HG02885 (cell line): Measurements from ENCODE around the gene ABCF3.
A peak's percentile ranks its signal among the peaks of the same experiment; 100 is the strongest.

ENCODE experiments used
- ATAC-seq: cut with Tn5 transposase; IDR thresholded peaks from one replicate; pipeline ENCODE4 v1.9.1; 2021; ENCODE audit warnings: mild to moderate bottlenecking; ENCODE audit not compliant: unreplicated experiment, poor library complexity

ABCF3 gene

GRCh38 chr3:184183679-184184078 lies 2.3 kb upstream of the ABCF3 start:
- ATAC-seq: no peak

DNA sequence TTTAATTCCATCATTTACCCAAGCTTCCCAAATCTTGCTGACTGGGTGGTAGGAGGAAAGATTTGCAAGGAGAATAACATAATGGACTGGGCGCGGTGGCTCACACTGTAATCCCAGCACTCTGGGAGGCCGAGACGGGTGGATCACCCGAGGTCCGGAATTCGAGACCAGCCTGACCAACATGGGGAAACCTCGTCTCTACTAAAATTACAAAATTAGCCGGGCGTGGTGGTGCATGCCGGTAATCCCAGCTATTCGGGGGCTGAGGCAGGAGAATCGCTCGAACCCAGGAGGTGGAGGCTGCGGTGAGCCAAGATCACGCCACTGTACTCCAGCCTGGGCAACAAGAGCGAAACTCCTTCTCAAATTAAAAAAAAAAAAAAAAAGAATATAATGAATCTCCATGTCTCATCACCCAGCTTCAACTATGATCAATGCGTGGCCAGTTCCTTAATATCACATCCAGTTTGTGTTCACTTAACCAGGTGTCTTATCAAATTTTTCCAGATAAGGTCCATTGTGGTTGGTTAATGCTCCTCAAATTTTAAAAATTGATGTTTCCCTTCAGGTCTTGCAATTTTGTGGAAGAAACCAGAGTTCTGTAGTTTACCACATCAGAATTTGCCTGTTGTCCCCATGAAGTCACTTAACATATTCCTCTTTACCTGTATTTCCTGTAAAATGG lies 1.3 kb upstream of the ABCF3 start:
- ATAC-seq: no peak

GRCh38 chr3:184185461-184186183 lies 377 bp upstream of the ABCF3 start:
- peak; percentile 94 for ATAC-seq

GRCh38 chr3:184186902-184187207 lies 856 bp downstream of the ABCF3 start:
- ATAC-seq: no peak

DNA sequence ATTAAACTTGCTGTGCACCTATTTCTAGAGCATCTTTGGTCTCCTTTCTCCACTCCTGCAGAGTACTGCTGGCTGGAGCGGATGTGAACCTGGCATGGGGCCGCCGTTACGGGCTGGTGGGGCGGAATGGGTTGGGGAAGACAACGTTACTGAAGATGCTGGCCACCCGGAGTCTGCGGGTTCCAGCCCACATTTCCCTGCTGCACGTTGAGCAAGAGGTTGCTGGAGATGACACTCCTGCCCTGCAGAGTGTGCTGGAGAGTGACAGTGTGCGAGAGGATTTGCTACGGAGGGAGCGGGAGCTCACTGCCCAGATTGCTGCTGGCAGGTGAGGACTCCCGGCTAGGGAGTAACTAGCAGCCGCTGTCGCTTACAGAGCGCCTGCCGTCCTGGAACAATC lies 2.1 kb downstream of the ABCF3 start:
- ATAC-seq: no peak

DNA sequence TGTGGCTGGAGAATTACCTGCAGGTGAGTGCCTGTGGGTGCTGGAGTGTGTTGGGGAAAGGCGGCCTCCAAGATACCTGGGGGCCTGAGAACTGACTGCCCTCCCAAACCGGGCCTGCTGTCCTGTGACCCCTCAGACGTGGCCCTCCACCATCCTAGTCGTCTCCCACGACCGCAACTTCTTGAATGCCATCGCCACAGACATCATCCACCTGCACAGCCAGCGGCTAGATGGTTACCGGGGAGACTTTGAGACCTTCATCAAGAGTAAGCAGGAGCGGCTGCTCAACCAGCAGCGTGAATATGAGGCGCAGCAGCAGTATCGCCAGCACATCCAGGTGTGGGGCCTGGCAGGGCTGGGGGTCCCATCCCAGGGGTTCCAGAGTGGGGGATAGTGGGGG lies 3.4 kb downstream of the ABCF3 start:
- ATAC-seq: no peak

GRCh38 chr3:184192889-184193288 lies 6.9 kb downstream of the ABCF3 start:
- no peak for ATAC-seq

- no peak for ATAC-seq
Observed at GRCh38 chr3:184193991-184194539, 8.1 kb downstream of the ABCF3 start.

DNA sequence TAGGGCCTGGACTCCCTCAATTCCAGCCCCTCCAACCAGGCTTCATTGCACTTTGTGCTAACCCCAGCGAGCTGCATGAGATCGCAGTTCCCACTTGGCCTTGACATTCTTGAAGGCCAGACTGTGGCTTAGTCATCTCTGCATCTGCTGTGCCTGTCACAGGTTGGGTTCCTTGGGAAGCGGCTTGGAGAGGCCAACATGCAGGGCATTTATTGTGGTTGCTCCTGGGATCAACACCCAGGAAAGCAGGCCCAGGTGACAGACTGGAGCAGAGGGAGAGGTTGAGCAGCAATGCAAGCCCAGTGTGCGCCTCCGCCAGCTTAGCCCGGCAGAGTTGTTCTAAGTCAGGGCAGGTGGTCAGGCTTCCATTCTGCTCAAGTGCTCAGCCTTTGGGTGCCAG lies 10.5 kb downstream of the ABCF3 start:
- ATAC-seq: no peak

DNA sequence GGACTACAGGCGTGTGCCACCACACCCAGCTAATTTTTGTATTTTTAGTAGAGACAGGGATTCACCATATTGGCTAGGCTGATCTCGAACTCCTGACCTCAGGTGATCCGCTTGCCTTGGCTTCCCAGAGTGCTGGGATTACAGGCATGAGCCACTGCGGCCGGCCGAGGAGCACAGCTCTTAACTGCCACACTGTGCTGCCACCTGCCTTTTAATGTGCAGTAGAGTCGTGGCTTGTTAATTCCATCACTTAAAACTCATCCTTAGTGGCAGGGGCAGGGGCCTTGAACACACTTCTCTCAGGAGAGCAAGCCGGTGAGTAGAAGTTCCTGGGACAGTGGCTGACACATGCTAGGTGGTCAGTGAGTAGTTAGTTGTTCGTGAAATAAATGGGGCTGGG lies 12.5 kb downstream of the ABCF3 start:
- ATAC-seq: no peak

- no peak for ATAC-seq
Observed at GRCh38 chr3:184200825-184201224, 14.8 kb downstream of the ABCF3 start.

DNA sequence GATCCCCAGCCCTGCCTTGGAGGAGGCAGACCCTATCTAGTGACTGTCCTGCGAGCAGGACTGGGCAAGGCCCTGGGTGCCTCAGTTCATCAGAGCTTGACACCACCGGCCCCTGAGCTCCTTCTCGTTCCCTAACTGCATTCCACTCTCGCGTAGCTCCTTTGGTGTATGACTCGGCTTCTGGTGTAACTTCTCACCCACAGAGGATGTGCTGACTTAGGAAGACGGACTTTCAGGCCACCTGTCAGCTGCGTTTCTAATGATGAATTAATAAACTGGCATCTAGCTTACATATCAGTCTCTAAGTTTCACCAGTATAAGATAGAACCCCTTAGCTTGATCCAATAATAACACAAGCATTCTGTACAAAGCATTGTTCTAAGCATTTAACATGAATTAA lies 17.5 kb downstream of the ABCF3 start:
- ATAC-seq: no peak

- no peak for ATAC-seq
Observed at GRCh38 chr3:184209146-184209923, 23.3 kb downstream of the ABCF3 start.

DNA sequence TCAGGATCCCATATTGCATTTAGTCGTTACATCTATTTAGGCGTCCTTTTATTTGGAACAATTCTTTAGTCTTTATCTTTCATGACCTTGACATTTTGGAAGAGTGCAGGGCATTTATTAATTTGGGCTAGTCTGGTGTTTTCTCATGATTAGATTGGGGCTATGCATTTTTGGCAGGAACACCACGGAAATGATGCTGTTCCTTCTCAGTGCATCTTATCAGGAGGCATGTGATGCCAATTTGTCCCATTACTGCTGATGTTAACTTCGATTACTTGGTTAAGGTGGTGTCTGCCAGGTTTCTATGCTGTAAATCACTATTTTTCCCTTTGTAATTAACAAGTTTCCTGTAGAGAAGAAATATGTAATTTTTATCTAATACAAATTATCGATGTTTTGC lies 25.3 kb downstream of the ABCF3 start:
- ATAC-seq: no peak

DNA sequence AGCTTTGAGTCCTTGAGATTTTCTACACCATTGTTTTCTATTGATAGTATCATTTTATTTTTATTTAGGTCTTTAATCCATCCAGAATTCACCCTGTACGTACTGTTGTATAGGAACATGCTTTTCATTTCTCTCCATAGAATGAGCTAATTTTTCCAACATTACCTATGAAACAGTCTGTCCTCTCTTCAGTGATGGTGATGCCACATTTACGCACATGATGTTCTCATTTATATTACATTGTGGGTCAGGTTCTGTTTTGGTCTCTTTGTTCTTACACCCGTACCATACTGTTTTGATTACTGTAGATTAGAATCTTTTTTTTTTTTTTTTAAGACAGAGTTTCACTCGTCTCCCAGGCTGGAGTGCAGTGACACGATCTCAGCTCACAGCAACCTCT lies 25.7 kb downstream of the ABCF3 start:
- ATAC-seq: no peak

DNA sequence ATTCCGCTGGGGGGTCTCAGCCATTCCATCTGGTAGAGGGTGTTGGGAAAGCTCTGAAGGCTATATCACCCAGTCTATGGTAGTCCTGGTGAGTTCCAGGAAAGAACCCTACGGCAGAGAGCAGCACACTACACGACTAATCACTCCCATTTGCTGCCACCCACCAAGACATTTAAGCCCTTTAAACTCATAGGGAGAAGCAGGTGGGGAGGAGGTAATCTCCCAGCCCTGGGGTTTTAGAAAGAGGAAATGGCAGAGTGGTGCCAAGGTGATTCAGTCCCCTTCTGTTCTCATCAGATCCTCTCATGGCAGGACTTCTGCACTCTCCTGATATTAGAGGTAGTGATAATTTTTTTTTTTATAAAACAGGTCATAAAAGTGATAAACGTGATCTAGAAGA lies 32.8 kb downstream of the ABCF3 start:
- ATAC-seq: no peak

DNA sequence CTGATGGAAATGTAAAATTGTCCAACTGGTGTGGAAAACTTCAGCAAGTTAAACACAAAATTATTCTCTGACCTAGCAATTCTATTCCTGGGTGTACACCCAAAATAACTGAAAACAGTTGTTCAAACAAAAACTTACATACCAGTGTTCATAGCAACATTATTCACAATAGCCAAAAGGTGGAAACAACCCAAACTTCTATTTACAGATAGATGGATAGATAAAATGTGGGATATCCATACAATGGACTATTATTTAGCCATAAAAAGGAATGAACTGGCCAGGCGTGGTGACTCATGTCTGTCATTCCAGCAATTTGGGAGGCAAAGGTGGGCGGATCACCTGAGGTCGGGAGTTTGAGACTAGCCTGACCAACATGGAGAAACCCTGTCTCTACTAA lies 36.5 kb downstream of the ABCF3 start:
- ATAC-seq: no peak

DNA sequence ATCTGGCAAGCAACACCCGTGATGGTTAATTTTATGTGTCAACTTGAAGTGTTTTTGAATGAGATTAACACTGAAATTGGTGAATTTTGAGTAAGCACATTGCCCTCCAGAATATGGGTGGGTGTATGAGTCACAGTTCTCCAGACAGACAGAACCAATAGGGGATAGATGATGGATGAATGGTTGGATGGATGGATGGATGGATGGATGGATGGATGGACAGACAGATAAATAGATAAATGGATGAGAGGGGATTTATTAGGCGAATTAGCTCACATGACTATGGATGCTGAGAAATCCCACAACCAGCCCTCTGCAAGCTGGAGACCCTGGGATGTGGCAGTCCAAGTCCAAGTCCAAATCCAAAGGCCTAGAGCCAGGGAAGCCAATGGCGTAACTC lies 37.9 kb downstream of the ABCF3 start:
- no peak for ATAC-seq

- no peak for ATAC-seq
Observed at GRCh38 chr3:184227481-184227935, 41.5 kb downstream of the ABCF3 start.

GRCh38 chr3:184228376-184229137 lies 42.6 kb downstream of the ABCF3 start:
- ATAC-seq: no peak
